Loucy (cell line): Measurements from ENCODE around the gene PEX11B.

Experiments
- EZH2phosphoT487 ChIP-seq: fragments of 200-600 bp; IDR thresholded peaks from 2 replicates; pipeline ENCODE4 v1.6.1; 2018; ENCODE audit warnings: antibody characterized with exemption, mild to moderate bottlenecking, moderate library complexity, borderline replicate concordance
- TF ChIP-seq, protein P1 (sequence below): fragments of 200-600 bp; sonication (generic); conservative IDR thresholded peaks from 2 replicates; pipeline ENCODE4 v1.5.1; 2014; ENCODE audit warnings: mild to moderate bottlenecking, antibody characterized with exemption, low read length

DNA sequence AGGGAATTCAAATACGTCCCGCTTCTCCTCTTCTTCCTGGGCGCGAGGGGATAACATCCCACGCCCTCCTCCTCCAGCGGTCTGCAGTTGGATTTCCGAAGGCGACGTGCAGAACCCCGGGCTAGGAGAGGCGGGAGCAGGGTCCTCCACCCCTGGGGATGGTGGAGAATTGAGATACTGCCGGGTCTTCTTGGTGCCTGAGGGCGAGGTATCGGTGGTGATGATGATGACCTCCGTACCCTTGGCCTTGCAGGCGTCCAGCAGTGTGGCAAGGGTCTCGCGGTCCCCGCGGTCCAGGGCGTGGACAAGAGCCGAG is 42.5 kb upstream of the PEX11B start:
- TF ChIP-seq, protein P1, sequence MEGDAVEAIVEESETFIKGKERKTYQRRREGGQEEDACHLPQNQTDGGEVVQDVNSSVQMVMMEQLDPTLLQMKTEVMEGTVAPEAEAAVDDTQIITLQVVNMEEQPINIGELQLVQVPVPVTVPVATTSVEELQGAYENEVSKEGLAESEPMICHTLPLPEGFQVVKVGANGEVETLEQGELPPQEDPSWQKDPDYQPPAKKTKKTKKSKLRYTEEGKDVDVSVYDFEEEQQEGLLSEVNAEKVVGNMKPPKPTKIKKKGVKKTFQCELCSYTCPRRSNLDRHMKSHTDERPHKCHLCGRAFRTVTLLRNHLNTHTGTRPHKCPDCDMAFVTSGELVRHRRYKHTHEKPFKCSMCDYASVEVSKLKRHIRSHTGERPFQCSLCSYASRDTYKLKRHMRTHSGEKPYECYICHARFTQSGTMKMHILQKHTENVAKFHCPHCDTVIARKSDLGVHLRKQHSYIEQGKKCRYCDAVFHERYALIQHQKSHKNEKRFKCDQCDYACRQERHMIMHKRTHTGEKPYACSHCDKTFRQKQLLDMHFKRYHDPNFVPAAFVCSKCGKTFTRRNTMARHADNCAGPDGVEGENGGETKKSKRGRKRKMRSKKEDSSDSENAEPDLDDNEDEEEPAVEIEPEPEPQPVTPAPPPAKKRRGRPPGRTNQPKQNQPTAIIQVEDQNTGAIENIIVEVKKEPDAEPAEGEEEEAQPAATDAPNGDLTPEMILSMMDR, result no peak
- no peak for TF ChIP-seq EZH2phosphoT487
